Amniotic stem cell (primary cell): ENCODE measurements around the gene MAD1L1.
"Not testable (repeated sequence)": the region's sequence is repeated elsewhere in the genome, so short reads cannot be mapped to it uniquely, and the experiment has no call there.

ENCODE experiments used
- DNase-seq: peaks from one replicate; lab custom pipeline; 2025; lab: John Stamatoyannopoulos, UW

Gene MAD1L1

GRCh38 chr7:1971946-1972654, 260.6 kb downstream of the MAD1L1 start:
- no peak for DNase-seq

DNA sequence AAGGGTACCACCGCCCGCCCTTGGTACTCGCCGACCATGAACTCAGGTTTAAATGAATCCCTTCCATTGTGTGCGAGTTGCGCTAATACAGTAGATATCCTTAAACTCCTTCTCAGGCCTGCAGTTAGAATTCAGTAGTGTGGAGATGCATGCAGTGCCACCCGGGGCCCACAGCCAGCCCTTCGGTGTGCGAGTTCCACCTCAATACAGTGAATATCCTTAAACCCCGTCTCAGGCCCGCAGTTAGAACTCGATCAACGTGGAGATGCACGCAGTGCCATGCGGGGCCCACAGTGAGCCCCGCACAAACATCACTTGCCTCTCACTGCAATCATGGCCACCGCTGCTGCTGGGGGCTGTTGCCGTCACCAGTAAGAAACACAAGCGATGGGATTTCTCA, 261.9 kb downstream of the MAD1L1 start:
- no peak for DNase-seq

- not testable (repeated sequence) for DNase-seq
Measured at GRCh38 chr7:1970285-1970660, 262.5 kb downstream of the MAD1L1 start.

- DNase-seq = no peak
Measured at GRCh38 chr7:1969459-1970284, 263.1 kb downstream of the MAD1L1 start.

DNA sequence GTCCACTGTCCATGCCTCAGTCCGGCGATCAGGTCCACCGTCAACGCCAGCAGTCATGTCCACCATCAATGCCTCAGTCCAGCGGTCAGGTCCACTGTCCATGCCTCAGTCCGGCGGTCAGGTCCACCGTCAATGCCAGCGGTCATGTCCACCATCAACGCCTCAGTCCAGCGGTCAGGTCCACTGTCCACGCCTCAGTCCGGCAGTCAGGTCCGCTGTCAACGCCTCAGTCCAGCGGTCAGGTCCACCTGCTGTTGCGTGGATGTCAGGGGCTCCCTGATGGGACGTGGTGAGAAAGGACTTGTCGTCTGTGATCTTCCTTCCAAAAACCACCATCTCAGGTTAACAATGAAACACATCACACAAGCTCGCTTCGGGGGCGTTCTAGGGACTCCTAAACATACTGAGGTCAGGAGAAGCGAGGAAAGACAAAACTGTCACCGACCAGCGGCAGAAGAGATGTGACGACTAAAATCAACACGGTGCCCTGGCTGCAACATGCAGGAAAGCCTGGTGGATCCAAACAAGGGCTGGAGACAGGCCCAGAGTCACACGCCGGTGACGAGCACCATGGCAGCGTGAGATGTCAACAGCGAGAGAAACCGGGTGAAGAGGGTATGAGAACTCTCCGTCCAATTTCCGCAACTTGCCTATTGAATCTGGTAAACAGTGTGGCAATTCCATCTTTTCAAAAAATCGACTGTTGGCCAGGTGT, 264.2 kb downstream of the MAD1L1 start:
- no peak for DNase-seq

- no peak for DNase-seq
Measured at GRCh38 chr7:1967512-1968396, 265.0 kb downstream of the MAD1L1 start.

- no peak for DNase-seq
Measured at GRCh38 chr7:1966631-1967200, 266.0 kb downstream of the MAD1L1 start.

DNA sequence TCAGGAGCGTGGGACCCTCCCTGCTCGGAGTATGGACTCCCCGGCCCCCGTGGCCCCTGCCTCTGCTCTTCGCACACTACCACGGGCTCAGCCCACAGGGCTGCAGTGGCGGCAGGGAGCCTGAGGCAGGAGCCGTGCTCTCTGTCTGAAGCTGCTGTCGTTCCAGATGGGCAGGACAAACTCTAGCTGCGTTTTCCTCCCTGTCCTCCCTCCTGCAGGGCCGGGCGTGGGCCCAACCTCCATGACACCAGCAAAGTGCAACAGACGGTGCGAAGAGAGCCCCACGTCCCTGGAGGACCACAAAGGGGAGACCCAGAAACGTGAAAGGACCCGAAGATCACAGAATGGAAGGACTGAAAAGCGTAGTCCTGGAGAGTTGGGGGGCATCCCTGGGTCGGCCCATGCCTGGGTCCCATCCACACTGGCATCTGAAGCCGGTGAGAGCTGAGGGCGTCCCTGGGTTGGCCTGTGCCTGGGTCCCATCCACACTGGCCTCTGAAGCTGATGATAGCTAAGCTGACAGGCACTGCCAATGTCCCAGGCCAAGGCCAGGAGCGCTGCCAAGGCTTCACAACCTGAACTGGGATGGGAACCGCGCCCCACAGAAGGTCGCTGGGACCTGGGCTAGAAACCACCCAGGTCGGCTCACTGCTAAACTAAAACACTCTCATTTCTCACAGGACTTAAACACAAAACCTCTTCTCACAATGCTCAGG, 267.0 kb downstream of the MAD1L1 start:
- DNase-seq = no peak

GRCh38 chr7:1964913-1965578, 267.7 kb downstream of the MAD1L1 start:
- no peak for DNase-seq

DNA sequence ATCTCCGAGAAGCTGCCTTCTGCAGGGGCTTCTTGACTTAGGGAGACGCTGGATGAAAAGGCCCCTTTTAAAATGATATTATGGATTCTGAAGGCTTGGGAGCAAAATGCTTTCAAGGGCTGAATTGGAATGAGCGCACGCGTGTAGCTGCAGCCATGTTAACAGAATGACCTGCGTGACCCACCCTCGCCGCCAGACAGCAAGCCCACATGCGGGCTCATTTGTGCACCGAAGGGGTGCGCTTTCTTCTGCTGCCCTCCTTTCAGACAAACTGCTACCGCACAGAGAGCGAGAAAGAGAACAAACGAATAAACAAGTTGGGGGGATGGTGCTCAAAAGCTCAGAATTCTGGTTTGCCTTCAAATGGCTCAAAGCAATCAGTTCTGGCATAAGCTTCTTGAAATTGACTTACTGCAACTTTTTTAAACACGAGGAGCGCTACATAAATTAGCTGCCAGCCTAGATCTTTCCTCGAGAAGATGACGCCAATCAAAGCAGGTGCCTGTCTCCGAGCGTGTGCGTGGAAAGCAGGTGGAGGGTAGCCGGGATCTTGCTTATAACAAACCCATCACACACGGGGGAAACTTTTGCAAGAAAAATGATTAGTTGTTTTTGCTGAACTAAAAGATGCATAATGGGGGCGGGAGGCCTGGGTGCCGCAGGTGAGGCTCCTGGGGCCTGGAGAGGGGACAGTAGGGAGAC, 268.4 kb downstream of the MAD1L1 start:
- DNase-seq = no peak

- no peak for DNase-seq
Measured at GRCh38 chr7:1963575-1963974, 269.2 kb downstream of the MAD1L1 start.

GRCh38 chr7:1961701-1962276, 271.0 kb downstream of the MAD1L1 start:
- DNase-seq = peak; percentile 89

GRCh38 chr7:1959305-1959704, 273.4 kb downstream of the MAD1L1 start:
- no peak for DNase-seq

DNA sequence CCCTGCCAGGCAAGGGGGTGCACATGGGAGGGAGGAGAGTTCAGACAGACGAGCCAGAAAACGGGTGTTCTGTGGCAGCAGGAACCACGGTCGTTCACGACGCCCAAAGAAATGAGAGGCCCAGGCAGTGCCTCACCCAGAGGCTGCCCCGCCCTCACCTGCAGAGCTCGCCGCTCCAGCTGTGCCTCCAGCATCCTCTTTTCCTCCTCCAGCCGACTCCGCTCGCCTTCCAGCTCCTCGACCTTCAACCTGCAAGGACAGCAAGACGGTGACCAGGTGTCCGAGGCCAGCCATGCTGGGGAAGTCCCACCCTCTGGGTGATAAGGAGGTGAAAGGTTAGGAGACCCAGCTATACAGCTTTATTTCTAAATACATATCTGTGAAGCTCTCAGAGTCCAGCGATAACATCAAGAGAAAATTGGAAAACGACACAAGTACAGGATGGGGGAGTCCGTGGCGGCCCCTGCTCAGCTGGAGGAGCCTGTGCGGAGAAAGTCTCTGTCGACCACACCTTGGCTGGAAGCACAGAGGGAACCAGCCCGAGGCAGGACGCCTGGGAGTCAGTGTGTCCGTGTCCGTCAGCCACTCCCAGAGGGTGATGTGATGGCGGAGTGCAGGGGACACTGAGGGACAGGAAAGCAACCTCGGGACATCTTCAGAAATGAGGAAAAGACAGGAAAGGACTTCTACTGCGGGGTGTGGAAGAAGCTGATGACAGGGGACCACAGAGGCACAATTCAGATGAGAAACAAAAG, 275.1 kb downstream of the MAD1L1 start:
- DNase-seq = no peak

GRCh38 chr7:1956611-1957470, 275.9 kb downstream of the MAD1L1 start:
- no peak for DNase-seq

GRCh38 chr7:1956141-1956540, 276.6 kb downstream of the MAD1L1 start:
- DNase-seq = no peak

- DNase-seq = no peak
Measured at GRCh38 chr7:1954366-1955004, 278.3 kb downstream of the MAD1L1 start.
